Mesenteric fat pad (tissue), 1 donor: Measurements from ENCODE around the gene MUC6. TPM values are rescaled to one million over a fixed set of nuclear protein-coding genes. Genes with fewer than 3 reads are reported as not detected.

ENCODE experiments used
- DNase-seq: peaks from one replicate; pipeline ENCODE4 v3.0.0-alpha.2; 2020; ENCODE audit warnings: low spot score
- total RNA-seq: library from RNA; stranded (reverse); fragmentation: NEBNext Ultra II Directional; extraction: Animal tissue kit (Norgen Biotek cat#: 25700); gene quantifications from one replicate; pipeline ENCODE4 v1.2.1, GENCODE V29; 2021
- donor health status: DM: yes; HTN: yes; CAD: no.

Gene MUC6
- total RNA-seq, 1 donor from 2014 or later, result not detected

GRCh38 chr11:1053121-1053901, 16.8 kb upstream of the MUC6 start:
- DNase-seq, result no peak

GRCh38 chr11:1052133-1053011, 15.9 kb upstream of the MUC6 start:
- DNase-seq, result no peak

GRCh38 chr11:1051356-1052132, 15.0 kb upstream of the MUC6 start:
- DNase-seq, result no peak

GRCh38 chr11:1050581-1051355, 14.2 kb upstream of the MUC6 start:
- DNase-seq, result no peak

GRCh38 chr11:1049911-1050580, 13.5 kb upstream of the MUC6 start:
- DNase-seq, result no peak

GRCh38 chr11:1049431-1049891, 12.9 kb upstream of the MUC6 start:
- DNase-seq, result no peak

- DNase-seq, result no peak
Measured at GRCh38 chr11:1049071-1049405, 12.5 kb upstream of the MUC6 start.

GRCh38 chr11:1048375-1049070, 12.0 kb upstream of the MUC6 start:
- DNase-seq, result no peak

GRCh38 chr11:1047595-1048156, 11.2 kb upstream of the MUC6 start:
- DNase-seq, result no peak

- DNase-seq, result no peak
Measured at GRCh38 chr11:1044160-1044559, 7.6 kb upstream of the MUC6 start.

- DNase-seq, result no peak
Measured at GRCh38 chr11:1043563-1044096, 7.1 kb upstream of the MUC6 start.

- DNase-seq, result no peak
Measured at GRCh38 chr11:1042626-1043562, 6.4 kb upstream of the MUC6 start.

GRCh38 chr11:1041936-1042608, 5.6 kb upstream of the MUC6 start:
- no peak for DNase-seq

- DNase-seq, result no peak
Measured at GRCh38 chr11:1041471-1041870, 5.0 kb upstream of the MUC6 start.

- no peak for DNase-seq
Measured at GRCh38 chr11:1041149-1041467, 4.6 kb upstream of the MUC6 start.

- no peak for DNase-seq
Measured at GRCh38 chr11:1040428-1041148, 4.1 kb upstream of the MUC6 start.
